Hepatocyte (in vitro differentiated cells): ENCODE data around the gene ROBO1. TPM values are rescaled to one million over a fixed set of nuclear protein-coding genes. Genes with fewer than 3 reads are reported as not detected.
"Not testable (repeated sequence)": the region's sequence is repeated elsewhere in the genome, so short reads cannot be mapped to it uniquely, and the experiment has no call there.

Source experiments
- DNase-seq: peaks from one replicate; pipeline ENCODE4 v3.0.0-alpha.2; 2016; ENCODE audit warnings: low spot score
- H2AFZ ChIP-seq: fragments of 200-600 bp; sonication (generic); 2 replicates; pipeline ENCODE4 v1.6.0; 2016; ENCODE audit warnings: antibody characterized with exemption, mild to moderate bottlenecking
- H3K27ac ChIP-seq: fragments of 200-600 bp; sonication (generic); 2 replicates; pipeline ENCODE4 v1.5.1; 2016; ENCODE audit warnings: mild to moderate bottlenecking
- H3K27me3 ChIP-seq: fragments of 200-600 bp; sonication (generic); 2 replicates; pipeline ENCODE4 v1.6.1; 2016
- H3K36me3 ChIP-seq: fragments of 200-600 bp; sonication (generic); replicated peaks from 2 replicates; pipeline ENCODE4 v1.5.1; 2016; ENCODE audit warnings: low read depth; ENCODE audit not compliant: insufficient read depth
- H3K4me1 ChIP-seq: fragments of 200-600 bp; sonication (generic); 2 replicates; pipeline ENCODE4 v1.5.1; 2016; ENCODE audit warnings: mild to moderate bottlenecking, moderate library complexity; ENCODE audit not compliant: insufficient read depth
- H3K4me2 ChIP-seq: fragments of 200-600 bp; sonication (generic); 2 replicates; pipeline ENCODE4 v1.6.0; 2016
- H3K4me3 ChIP-seq: fragments of 200-600 bp; sonication (generic); 2 replicates; pipeline ENCODE4 v1.5.1; 2016; ENCODE audit warnings: mild to moderate bottlenecking
- H3K79me2 ChIP-seq: fragments of 200-600 bp; sonication (generic); 2 replicates; pipeline ENCODE4 v1.6.0; 2017; ENCODE audit warnings: mild to moderate bottlenecking
- H3K9me2 ChIP-seq: fragments of 200-600 bp; sonication (generic); replicated peaks from 2 replicates; pipeline ENCODE4 v1.6.0; 2017; ENCODE audit warnings: mild to moderate bottlenecking; ENCODE audit not compliant: insufficient read depth
- H3K9me3 ChIP-seq: fragments of 200-600 bp; sonication (generic); 2 replicates; pipeline ENCODE4 v1.5.1; 2016; ENCODE audit warnings: low read depth, mild to moderate bottlenecking
- H4K20me1 ChIP-seq: fragments of 200-600 bp; sonication (generic); 2 replicates; pipeline ENCODE4 v1.6.0; 2016; ENCODE audit warnings: mild to moderate bottlenecking; ENCODE audit not compliant: insufficient read depth, poor library complexity, severe bottlenecking
- CTCF ChIP-seq: fragments of 200-600 bp; sonication (generic); IDR thresholded peaks from 2 replicates; pipeline ENCODE4 v1.5.1; 2016; ENCODE audit warnings: antibody characterized with exemption, mild to moderate bottlenecking; ENCODE audit not compliant: poor library complexity
- EZH2 ChIP-seq: fragments of 200-600 bp; sonication (generic); IDR thresholded peaks from 2 replicates; pipeline ENCODE4 v1.6.1; 2016; ENCODE audit warnings: antibody characterized with exemption, mild to moderate bottlenecking, borderline replicate concordance
- EZH2phosphoT487 ChIP-seq: fragments of 200-600 bp; sonication (generic); IDR thresholded peaks from one replicate; pipeline ENCODE4 v1.6.1; 2018; ENCODE audit warnings: antibody characterized with exemption, mild to moderate bottlenecking, low read depth, moderate library complexity; ENCODE audit not compliant: unreplicated experiment, severe bottlenecking
- WGBS: methylation state at CpG from one replicate; pipeline ENCODE4 v1.1.6; 2016; ENCODE audit warnings: low lambda C conversion rate; ENCODE audit errors: missing lambda C conversion rate; 5-methylcytosine and 5-hydroxymethylcytosine counted together
- polyA plus RNA-seq: library from polyadenylated mRNA; unstranded; fragments of >200 nt; fragmentation: Nextera tagmentation; extraction: Ambion mirVana; gene quantifications from 2 replicates; pipeline ENCODE4 v1.2.1, GENCODE V29; 2016
- total RNA-seq: library from RNA; depleted of rRNA; stranded (reverse); fragments of >200 nt; gene quantifications from 2 replicates; pipeline ENCODE4 v1.2.3, GENCODE V29; 2014

The ROBO1 gene
- total and polyA plus RNA-seq, 2 experiments from 2014 or later = 13.6 to 44.3 TPM

DNA sequence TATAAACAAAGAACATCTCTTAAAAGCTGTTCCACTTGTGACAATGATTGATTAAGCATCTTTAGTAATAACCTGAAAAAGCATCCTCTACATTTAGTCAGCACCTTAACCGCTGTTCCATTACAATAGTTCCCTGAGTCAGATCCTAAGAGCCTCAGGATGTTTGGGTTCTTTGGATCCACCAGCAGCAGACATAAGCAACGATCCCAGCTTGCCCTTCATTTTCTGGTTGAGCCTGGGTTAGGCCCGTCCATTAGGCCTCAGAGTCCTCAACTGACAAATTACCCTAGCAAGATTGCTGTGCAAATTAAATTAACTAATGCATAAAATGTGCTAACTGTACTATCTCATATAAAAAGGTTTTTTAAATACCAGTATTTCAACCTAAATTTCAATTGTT lies 42.3 kb upstream of the ROBO1 start:
- no peak for TF ChIP-seq EZH2phosphoT487
- no peak for TF ChIP-seq CTCF
- no peak for TF ChIP-seq EZH2
- Histone ChIP-seq H3K27me3 (no peaks in the 10 kb centered on the region), H2AFZ (no peak overlapping the region), H3K27ac (no peak overlapping the region), H3K9me2 (no peaks in the 10 kb centered on the region), H3K9me3 (no peaks in the 10 kb centered on the region), H3K79me2 (no peaks in the 10 kb centered on the region), H4K20me1 (no peaks in the 10 kb centered on the region), H3K4me3 (no peak overlapping the region), H3K4me1 (no peaks in the 10 kb centered on the region), H3K4me2 (no peak overlapping the region), H3K36me3 (no peaks in the 10 kb centered on the region)
- no peak for DNase-seq
- WGBS = 82% methylated on average over 3 of the region's 3 CpGs

DNA sequence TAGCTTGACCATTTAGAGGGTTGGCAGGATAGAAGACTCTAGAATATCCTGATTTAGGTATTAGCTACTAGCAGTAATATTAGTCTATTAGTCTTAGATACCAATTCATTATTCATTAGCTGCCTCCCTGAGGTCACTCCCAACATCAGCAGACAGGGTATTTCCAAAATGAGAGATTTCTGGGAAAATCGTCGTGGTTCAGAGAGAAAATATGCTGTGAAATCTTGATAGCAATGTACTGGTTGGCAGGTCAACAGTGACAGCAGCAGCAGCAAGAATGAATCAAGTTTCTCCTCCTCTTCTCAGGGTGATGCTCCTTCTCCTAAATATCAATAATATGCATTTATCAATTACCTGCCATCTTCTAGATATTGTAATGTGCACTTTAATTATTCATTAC lies 41.3 kb upstream of the ROBO1 start:
- TF ChIP-seq EZH2phosphoT487 (no peak), EZH2 (no peak), CTCF (no peak)
- Histone ChIP-seq H3K27ac (no peak overlapping the region), H3K36me3 (no peaks in the 10 kb centered on the region), H3K9me2 (no peaks in the 10 kb centered on the region), H3K27me3 (no peaks in the 10 kb centered on the region), H2AFZ (no peak overlapping the region), H3K79me2 (no peaks in the 10 kb centered on the region), H3K4me1 (no peaks in the 10 kb centered on the region), H4K20me1 (no peaks in the 10 kb centered on the region), H3K4me3 (no peak overlapping the region), H3K9me3 (no peaks in the 10 kb centered on the region), H3K4me2 (no peak overlapping the region)
- DNase-seq = no peak
- 88% methylated on average over 2 of the region's 2 CpGs for WGBS

- no peaks in the 10 kb centered on the region for H3K27me3 ChIP-seq
- H3K9me2 ChIP-seq = no peaks in the 10 kb centered on the region
- no peak overlapping the region for H3K4me3 ChIP-seq
- TF ChIP-seq EZH2 (no peak), CTCF (no peak), EZH2phosphoT487 (no peak)
- no peaks in the 10 kb centered on the region for H3K9me3 ChIP-seq
- DNase-seq = no peak
- H3K36me3 ChIP-seq = no peaks in the 10 kb centered on the region
- H3K4me1 ChIP-seq = no peaks in the 10 kb centered on the region
- no peaks in the 10 kb centered on the region for H4K20me1 ChIP-seq
- no peak overlapping the region for H3K27ac ChIP-seq
- 74% methylated on average over 2 of the region's 2 CpGs for WGBS
- no peak overlapping the region for H3K4me2 ChIP-seq
- H2AFZ ChIP-seq = no peak overlapping the region
- no peaks in the 10 kb centered on the region for H3K79me2 ChIP-seq
These were observed 40.7 kb upstream of the ROBO1 start for GRCh38 chr3:79808515-79808914.

DNA sequence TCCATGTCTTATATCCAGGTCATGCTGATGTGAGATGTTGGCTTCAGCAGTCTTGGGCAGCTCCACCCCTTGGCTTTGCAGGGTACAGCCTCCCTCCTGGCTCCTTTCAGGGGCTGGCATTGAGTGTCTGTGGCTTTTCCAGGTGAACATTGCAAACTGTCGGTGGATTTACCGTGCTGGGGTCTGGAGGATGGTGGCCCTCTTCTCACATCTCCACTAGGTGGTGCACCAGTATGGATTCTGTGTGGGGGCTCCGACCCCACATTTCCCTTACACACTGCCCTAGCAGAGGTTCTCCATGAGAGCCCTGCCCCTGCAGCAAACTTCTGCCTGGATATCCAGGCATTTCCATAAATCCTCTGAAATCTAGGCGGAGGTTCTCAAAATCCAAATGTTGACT lies 22.4 kb upstream of the ROBO1 start:
- H2AFZ ChIP-seq, H3K9me2 ChIP-seq, H3K9me3 ChIP-seq, H3K27ac ChIP-seq, H4K20me1 ChIP-seq, H3K79me2 ChIP-seq, DNase-seq, H3K4me2 ChIP-seq, H3K4me3 ChIP-seq, H3K27me3 ChIP-seq, H3K4me1 ChIP-seq, H3K36me3 ChIP-seq: not testable (repeated sequence)
- WGBS = 88% methylated on average over 4 of the region's 4 CpGs
